Mesothelial cell of epicardium (in vitro differentiated cells): ENCODE data around the gene ZNF385D. TPM values are rescaled to one million over a fixed set of nuclear protein-coding genes. Genes with fewer than 3 reads are reported as not detected.

Experiments
- DNase-seq, 2 experiments: peaks; one replicate each; pipeline ENCODE4 v3.0.0; 2021; ENCODE audit warnings: low spot score in 2 of 2; ENCODE audit not compliant: unreplicated experiment in 2 of 2
- H3K27ac Mint-ChIP-seq: 2 replicates; pipeline ENCODE4 v1.8.0; 2021; ENCODE audit warnings: mixed read lengths
- H3K27me3 Mint-ChIP-seq: 2 replicates; pipeline ENCODE4 v1.8.0; 2021; ENCODE audit warnings: low read depth, mixed read lengths
- H3K36me3 Mint-ChIP-seq: 2 replicates; pipeline ENCODE4 v1.8.0; 2021; ENCODE audit warnings: mixed read lengths
- H3K4me1 Mint-ChIP-seq: 2 replicates; pipeline ENCODE4 v1.8.0; 2021; ENCODE audit warnings: mixed read lengths
- H3K4me3 Mint-ChIP-seq: 2 replicates; pipeline ENCODE4 v1.8.0; 2021; ENCODE audit warnings: mild to moderate bottlenecking, moderate library complexity, mixed read lengths
- H3K9me3 Mint-ChIP-seq: 2 replicates; pipeline ENCODE4 v1.8.0; 2021; ENCODE audit warnings: mixed read lengths
- total RNA-seq: library from RNA; stranded (reverse); gene quantifications from 3 replicates; pipeline ENCODE4 v1.2.1, GENCODE V29; 2021
- TF ChIP-seq, protein P1 (sequence below): fragments of 200-600 bp; sonication (generic); IDR thresholded peaks from one replicate; pipeline ENCODE4 v1.5.0; 2021; ENCODE audit warnings: antibody characterized with exemption; ENCODE audit not compliant: unreplicated experiment

ZNF385D gene
- total RNA-seq, 1 donor from 2014 or later: 3.7 TPM

DNA sequence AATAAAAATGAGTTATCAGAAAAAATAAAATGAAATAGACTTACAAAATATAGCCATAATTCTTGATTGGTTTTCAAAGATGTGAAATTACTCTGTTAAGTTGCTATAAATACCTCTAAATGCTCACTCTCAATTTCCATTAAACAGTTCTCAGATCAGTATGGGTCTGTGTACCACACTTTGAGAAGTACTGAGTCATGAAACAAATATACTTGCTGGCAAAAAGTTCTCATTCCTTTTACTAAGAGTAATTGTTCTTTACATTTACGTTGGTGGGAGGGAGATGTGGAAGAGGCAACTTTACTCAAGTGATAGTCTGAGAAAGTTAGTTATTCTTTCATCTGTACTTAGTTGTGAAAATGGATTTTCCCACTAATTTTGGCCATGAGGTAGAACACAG, 96.3 kb downstream of the ZNF385D start:
- no peak for DNase-seq
- Mint-ChIP-seq H3K4me1 (peaks cover 22% of the 10 kb centered on the region), H3K36me3 (no peaks in the 10 kb centered on the region), H3K27ac (peak overlapping the region; percentile 14), H3K27me3 (no peaks in the 10 kb centered on the region), H3K4me3 (no peak overlapping the region), H3K9me3 (no peaks in the 10 kb centered on the region)
- TF ChIP-seq, protein P1, sequence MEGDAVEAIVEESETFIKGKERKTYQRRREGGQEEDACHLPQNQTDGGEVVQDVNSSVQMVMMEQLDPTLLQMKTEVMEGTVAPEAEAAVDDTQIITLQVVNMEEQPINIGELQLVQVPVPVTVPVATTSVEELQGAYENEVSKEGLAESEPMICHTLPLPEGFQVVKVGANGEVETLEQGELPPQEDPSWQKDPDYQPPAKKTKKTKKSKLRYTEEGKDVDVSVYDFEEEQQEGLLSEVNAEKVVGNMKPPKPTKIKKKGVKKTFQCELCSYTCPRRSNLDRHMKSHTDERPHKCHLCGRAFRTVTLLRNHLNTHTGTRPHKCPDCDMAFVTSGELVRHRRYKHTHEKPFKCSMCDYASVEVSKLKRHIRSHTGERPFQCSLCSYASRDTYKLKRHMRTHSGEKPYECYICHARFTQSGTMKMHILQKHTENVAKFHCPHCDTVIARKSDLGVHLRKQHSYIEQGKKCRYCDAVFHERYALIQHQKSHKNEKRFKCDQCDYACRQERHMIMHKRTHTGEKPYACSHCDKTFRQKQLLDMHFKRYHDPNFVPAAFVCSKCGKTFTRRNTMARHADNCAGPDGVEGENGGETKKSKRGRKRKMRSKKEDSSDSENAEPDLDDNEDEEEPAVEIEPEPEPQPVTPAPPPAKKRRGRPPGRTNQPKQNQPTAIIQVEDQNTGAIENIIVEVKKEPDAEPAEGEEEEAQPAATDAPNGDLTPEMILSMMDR: no peak

DNA sequence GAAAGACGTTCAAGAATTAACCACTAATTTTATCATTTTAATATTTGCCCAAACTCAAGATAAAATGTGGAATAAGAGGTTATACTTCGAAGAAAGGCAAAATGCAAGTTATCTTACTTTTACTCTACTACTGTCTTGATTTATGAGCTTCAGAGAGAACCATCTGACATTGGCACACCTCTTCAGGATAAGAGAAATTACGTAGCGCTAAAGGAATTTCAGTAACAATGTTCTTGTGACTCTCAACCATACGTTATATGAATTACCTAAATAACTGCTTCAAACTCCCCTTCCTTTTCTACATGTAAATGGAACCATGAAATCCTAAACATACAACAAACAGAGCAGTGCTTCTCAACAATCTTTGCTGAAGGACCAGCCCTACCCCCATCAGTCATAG, 96.8 kb downstream of the ZNF385D start:
- peaks cover 22% of the 10 kb centered on the region for H3K4me1 Mint-ChIP-seq
- H3K4me3 Mint-ChIP-seq: no peak overlapping the region
- H3K27me3 Mint-ChIP-seq: no peaks in the 10 kb centered on the region
- no peaks in the 10 kb centered on the region for H3K36me3 Mint-ChIP-seq
- no peak for DNase-seq
- H3K9me3 Mint-ChIP-seq: no peaks in the 10 kb centered on the region
- TF ChIP-seq, protein P1: no peak
- peak overlapping the region; percentile 79 for H3K27ac Mint-ChIP-seq

DNA sequence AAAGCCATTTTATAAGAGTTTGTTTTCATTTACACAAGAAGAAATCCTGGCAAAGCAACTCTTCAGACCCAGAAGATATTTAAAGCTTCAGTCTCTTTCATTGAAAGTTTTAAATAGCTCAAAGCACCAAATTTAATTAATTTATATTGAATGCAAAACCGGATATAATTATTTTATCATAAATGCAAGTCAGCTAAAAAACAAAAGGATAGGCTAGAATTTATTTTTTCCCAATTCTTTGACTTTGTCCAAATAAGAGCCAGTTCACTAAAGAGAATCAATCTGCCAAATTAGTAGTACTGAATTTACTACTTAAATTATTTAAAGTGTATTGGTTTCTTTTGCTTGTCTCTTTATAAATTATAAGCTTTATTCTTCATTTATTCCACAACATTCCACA, 101.5 kb downstream of the ZNF385D start:
- Mint-ChIP-seq H3K9me3 (no peaks in the 10 kb centered on the region), H3K36me3 (no peaks in the 10 kb centered on the region), H3K27ac (no peak overlapping the region), H3K4me1 (peaks cover 4% of the 10 kb centered on the region), H3K4me3 (no peak overlapping the region), H3K27me3 (no peaks in the 10 kb centered on the region)
- DNase-seq: no peak
- TF ChIP-seq, protein P1: no peak

DNA sequence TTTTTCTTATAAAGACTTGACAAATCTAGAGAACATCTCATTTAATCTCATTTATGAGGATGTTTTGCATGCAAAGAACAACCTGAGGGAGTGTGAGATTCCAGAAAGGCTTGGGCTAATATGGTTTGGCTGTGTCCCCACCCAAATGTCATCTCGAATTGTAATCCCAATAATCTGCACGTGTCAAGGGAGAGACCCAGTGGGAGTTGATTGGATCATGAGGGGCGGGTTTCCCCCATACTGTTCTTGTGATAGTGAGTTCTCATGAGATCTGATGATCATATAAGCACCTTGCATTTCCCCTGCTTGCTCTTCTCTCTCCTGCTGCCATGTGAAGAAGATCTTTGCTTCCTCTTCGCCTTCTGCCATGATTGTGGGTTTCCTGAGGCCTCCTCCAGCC, 103.0 kb downstream of the ZNF385D start:
- no peak overlapping the region for H3K4me3 Mint-ChIP-seq
- no peaks in the 10 kb centered on the region for H3K4me1 Mint-ChIP-seq
- no peaks in the 10 kb centered on the region for H3K27me3 Mint-ChIP-seq
- TF ChIP-seq, protein P1: no peak
- H3K27ac Mint-ChIP-seq: no peak overlapping the region
- no peaks in the 10 kb centered on the region for H3K9me3 Mint-ChIP-seq
- no peaks in the 10 kb centered on the region for H3K36me3 Mint-ChIP-seq
- no peak for DNase-seq

DNA sequence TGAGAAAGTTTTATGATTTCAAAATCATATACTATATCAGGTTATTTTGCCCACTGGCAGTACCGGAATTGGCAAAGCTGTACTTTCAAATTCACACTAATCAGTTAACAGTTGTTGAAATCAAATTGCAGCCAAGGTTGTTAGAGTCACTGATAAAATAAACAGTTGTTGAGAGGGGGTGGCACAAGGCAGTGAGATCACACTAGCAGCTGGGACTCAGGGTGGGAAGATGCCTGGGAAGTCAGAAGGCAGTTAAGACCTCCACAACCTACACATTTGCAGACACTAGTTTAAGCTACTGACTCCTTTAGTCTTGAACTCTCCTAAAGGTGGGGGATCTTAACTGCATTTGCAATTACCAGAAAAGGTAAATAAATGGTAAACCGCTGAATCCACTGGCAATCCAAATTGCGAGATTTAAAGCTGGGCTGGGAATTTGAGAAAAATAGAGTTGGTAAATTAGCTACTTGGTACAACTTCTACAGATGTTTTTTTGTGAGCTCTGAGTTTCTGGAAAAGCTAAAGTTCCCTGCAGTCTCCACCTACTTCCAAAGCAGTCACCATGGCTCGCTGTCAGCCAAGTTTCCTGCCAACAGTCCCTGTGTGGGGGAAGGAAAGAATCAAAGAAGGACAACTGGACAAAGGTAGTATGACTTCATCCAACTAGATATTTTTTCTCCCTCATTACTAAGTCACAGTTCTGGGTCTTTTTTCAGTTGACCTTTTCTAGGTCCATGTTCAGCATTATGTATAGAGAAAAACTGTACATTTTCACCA, 105.7 kb downstream of the ZNF385D start:
- Mint-ChIP-seq H3K4me1 (no peaks in the 10 kb centered on the region), H3K36me3 (no peaks in the 10 kb centered on the region), H3K9me3 (peaks cover 2% of the 10 kb centered on the region), H3K4me3 (no peak overlapping the region), H3K27me3 (no peaks in the 10 kb centered on the region), H3K27ac (no peak overlapping the region)
- TF ChIP-seq, protein P1: no peak
- DNase-seq: no peak
